Fibroblast of skin of left biceps (primary cell): Measurements from ENCODE around the gene MAP3K14.
A peak's percentile ranks its signal among the peaks of the same experiment; 100 is the strongest.

Source experiments
- DNase-seq, 2 experiments: peaks; one replicate each; pipeline ENCODE4 v3.0.0-alpha.2; 2013; ENCODE audit warnings: low read depth in 2 of 2

MAP3K14 gene

GRCh38 chr17:45223539-45224528 is 93.0 kb downstream of the MAP3K14 start:
- no peak for DNase-seq

GRCh38 chr17:45222996-45223538 is 93.8 kb downstream of the MAP3K14 start:
- DNase-seq: no peak

- DNase-seq: no peak
Measured at GRCh38 chr17:45222289-45222995, 94.4 kb downstream of the MAP3K14 start.

GRCh38 chr17:45222014-45222288 is 94.9 kb downstream of the MAP3K14 start:
- no peak for DNase-seq

GRCh38 chr17:45221081-45222013 is 95.5 kb downstream of the MAP3K14 start, which contains the start of gene FMNL1:
Gene FMNL1 (plus strand): TSS chr17:45221885. CDS start chr17:45222125, 240 bp downstream.
- DNase-seq: no peak

GRCh38 chr17:45220079-45220478 is 96.7 kb downstream of the MAP3K14 start:
- no peak for DNase-seq

GRCh38 chr17:45218895-45219661 is 97.7 kb downstream of the MAP3K14 start:
- peak; percentile 80 to 84 for DNase-seq
